Breast epithelium (tissue), 4 donors: ENCODE measurements around the gene MLC1. TPM values are rescaled to one million over a fixed set of nuclear protein-coding genes. Genes with fewer than 3 reads are reported as not detected.

ENCODE experiments used
- DNase-seq, 2 donors: peaks; one replicate each; pipeline ENCODE4 v3.0.0-alpha.2; 2019; ENCODE audit warnings: low spot score in 2 of 2
- H3K27ac ChIP-seq, 2 donors: fragments of 200-600 bp; sonication (generic) in 1 of 2; one replicate each; pipeline ENCODE4 v1.5.1; 2016 to 2019; ENCODE audit warnings: mild to moderate bottlenecking in 1 of 2
- H3K27me3 ChIP-seq, 2 donors: fragments of 200-600 bp; sonication (generic) in 1 of 2; one replicate each; pipeline versions ENCODE4 v1.5.1 to v1.6.0; 2017 to 2019; ENCODE audit warnings: control low read depth in 1 of 2, mild to moderate bottlenecking in 1 of 2
- H3K36me3 ChIP-seq: fragments of 200-600 bp; one replicate; pipeline ENCODE4 v1.5.1; 2019
- H3K4me1 ChIP-seq, 2 donors: fragments of 200-600 bp; sonication (generic); one replicate each; pipeline ENCODE4 v1.5.1; 2016 to 2019; ENCODE audit warnings: control low read depth in 1 of 2
- H3K4me3 ChIP-seq, 3 donors: fragments of 200-600 bp; sonication (generic); 1 replicate in 2 of 3; 2 replicates in 1 of 3; pipeline ENCODE4 v1.5.1; 2016 to 2019; ENCODE audit warnings: mild to moderate bottlenecking in 3 of 3, moderate library complexity in 2 of 3
- H3K9me3 ChIP-seq, 2 donors: fragments of 200-600 bp; sonication (generic) in 1 of 2; one replicate each; pipeline ENCODE4 v1.5.1; 2016 to 2019; ENCODE audit warnings: control low read depth in 1 of 2
- POLR2A ChIP-seq: fragments of 450-650 bp; IDR thresholded peaks from one replicate; pipeline ENCODE4 v1.6.1; 2016; ENCODE audit warnings: antibody characterized with exemption, mild to moderate bottlenecking, moderate library complexity
- POLR2AphosphoS5 ChIP-seq, 3 donors: sonication (generic); formaldehyde crosslinking; IDR thresholded peaks; one replicate each; pipeline ENCODE4 v1.6.1; 2017; ENCODE audit warnings: antibody characterized with exemption in 3 of 3
- intact Hi-C: fragments of 100-400 bp; cut with DNase I; formaldehyde crosslinking; loops from one replicate; pipeline ENCODE4 v1.15.1; 2023; ENCODE audit warnings: low total_unique reads
- total RNA-seq, 3 donors: library from RNA; depleted of rRNA; stranded (reverse); fragments of >200 nt; gene quantifications; one replicate each; pipeline ENCODE4 v1.1.0, GENCODE V29; 2016
- TF ChIP-seq, protein P1 (sequence below), 3 donors: fragments of 450-650 bp; IDR thresholded peaks; one replicate each; pipeline ENCODE4 v1.5.1; 2016 to 2017; ENCODE audit warnings: antibody characterized with exemption in 3 of 3, mild to moderate bottlenecking in 3 of 3, moderate library complexity in 3 of 3

The MLC1 gene
- total RNA-seq, 3 donors from 2014 or later, result 0.15 TPM; not detected in 2

DNA sequence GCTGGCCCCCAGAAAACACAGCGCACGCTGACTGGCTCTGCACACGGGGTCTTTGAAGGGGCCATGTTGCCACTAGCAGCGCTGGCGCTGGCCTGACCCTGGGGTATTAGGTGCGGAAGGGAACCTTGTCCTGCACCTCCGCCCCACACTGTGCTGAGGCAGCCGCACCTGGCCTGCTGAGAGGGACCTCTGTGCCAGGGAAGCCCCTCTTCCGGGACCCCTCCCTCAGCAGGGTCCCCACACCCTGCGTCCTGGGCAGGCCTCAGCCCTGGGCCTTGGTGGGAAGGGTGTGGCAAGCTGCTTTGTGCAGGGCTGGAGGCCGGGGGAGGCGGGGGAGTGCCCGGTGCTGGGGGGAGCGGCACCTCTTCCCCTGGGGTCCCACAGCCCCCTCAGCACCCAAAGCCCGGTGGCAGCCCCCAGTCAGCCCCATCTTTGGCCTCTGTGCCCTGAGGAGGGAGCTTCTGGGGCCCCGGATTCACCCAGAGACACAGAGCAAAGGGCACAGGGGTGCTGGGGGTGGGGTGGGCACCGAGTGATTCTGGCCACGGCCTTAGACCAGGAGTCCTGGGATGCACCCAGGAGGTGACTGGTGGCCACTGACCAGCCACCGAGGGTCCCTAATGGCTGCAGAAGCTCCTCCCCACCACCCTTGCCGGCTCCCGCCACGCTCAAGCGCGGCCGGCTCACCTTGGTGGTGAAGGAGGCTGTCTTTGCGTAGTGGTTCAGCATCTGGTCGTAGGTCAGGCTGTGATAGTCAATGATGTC, 38.6 kb downstream of the MLC1 start:
- no peak for DNase-seq
- H3K27me3 ChIP-seq, result peaks cover 0 to 32% of the 10 kb centered on the region in 2 donors
- H3K36me3 ChIP-seq, result no peaks in the 10 kb centered on the region
- H3K27ac ChIP-seq, result no peak overlapping the region
- TF ChIP-seq, protein P1, sequence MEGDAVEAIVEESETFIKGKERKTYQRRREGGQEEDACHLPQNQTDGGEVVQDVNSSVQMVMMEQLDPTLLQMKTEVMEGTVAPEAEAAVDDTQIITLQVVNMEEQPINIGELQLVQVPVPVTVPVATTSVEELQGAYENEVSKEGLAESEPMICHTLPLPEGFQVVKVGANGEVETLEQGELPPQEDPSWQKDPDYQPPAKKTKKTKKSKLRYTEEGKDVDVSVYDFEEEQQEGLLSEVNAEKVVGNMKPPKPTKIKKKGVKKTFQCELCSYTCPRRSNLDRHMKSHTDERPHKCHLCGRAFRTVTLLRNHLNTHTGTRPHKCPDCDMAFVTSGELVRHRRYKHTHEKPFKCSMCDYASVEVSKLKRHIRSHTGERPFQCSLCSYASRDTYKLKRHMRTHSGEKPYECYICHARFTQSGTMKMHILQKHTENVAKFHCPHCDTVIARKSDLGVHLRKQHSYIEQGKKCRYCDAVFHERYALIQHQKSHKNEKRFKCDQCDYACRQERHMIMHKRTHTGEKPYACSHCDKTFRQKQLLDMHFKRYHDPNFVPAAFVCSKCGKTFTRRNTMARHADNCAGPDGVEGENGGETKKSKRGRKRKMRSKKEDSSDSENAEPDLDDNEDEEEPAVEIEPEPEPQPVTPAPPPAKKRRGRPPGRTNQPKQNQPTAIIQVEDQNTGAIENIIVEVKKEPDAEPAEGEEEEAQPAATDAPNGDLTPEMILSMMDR (IDR thresholded peaks at IDR 0.05), result no peak
- TF ChIP-seq POLR2A (no peak), POLR2AphosphoS5 (IDR thresholded peaks at IDR 0.05) (no peak)
- no peaks in the 10 kb centered on the region for H3K4me1 ChIP-seq
- no peak overlapping the region for H3K4me3 ChIP-seq
- intact Hi-C loops, result no loop called here
- H3K9me3 ChIP-seq, result no peaks in the 10 kb centered on the region

DNA sequence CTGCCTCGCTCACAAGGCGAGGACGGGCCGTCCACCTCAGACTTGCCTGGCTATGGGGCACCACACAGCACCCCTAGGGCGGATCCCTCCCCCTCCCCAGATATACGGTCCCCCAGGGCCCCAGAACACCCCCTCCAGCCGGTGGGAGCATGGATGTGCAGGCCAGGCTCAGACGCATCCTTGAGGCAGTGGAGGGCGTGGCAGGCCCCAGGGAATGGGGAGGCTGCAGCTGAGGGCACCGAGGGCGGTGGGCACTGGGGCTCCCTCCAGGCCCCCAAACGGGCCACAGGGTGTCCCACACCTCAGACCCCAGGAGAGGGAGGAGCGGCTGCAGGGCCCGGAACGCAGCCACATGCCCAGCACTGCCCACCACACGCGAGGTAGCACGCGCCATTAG, 39.2 kb downstream of the MLC1 start:
- no peaks in the 10 kb centered on the region for H3K9me3 ChIP-seq
- H3K4me1 ChIP-seq, result no peaks in the 10 kb centered on the region
- H3K27me3 ChIP-seq, result peaks cover 0 to 32% of the 10 kb centered on the region in 2 donors
- no peaks in the 10 kb centered on the region for H3K36me3 ChIP-seq
- DNase-seq, result no peak
- H3K4me3 ChIP-seq, result no peak overlapping the region
- H3K27ac ChIP-seq, result no peak overlapping the region
- TF ChIP-seq POLR2A (no peak), POLR2AphosphoS5 (IDR thresholded peaks at IDR 0.05) (no peak)
- TF ChIP-seq, protein P1 (IDR thresholded peaks at IDR 0.05), result no peak
- intact Hi-C loops, result no loop called here

DNA sequence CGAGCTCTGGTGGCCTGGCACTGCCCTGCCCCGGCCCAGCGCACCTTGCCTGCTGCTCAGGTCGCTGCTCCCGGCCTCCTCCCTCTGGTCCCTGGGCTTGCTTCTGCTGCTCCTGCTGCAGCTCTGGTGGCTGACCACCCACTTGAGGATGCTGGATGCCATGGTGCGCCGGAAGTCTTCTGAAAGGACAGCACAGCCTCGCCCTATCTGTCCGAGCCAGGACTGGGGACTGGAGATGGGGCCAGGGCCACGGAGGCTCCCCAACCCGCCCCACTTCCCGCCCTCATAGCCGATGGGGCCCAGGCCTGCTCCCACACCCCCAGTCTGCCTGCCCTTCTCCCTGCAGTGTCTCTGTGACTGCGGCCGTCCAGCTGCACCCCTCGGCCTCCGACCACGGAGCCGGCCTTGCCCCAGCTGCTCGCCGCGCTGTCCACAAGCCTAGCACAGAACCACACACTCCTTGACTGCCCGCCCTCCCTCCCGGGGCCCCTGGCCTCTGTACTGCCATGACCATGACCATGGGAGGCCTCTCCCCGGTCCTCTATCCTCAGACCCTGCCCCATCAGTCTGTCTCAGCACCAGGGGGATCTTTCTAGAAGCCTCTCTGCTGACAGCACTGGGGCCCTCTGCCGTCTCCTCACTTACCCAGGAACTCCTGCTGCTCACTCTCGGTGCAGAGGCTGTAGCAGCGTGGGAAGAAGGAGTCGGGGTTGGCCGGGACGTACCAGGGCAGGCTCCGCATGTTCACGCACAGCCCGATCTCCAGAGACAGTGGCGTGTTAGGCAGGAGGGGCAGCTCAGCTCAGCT, 39.8 kb downstream of the MLC1 start:
- Histone ChIP-seq H3K9me3 (no peaks in the 10 kb centered on the region), H3K27me3 (peaks cover 0 to 32% of the 10 kb centered on the region in 2 donors), H3K4me1 (no peaks in the 10 kb centered on the region), H3K4me3 (no peak overlapping the region), H3K36me3 (no peaks in the 10 kb centered on the region), H3K27ac (no peak overlapping the region)
- intact Hi-C loops, result no loop called here
- DNase-seq, result no peak
- TF ChIP-seq, protein P1 (IDR thresholded peaks at IDR 0.05), result no peak
- no peak for TF ChIP-seq POLR2A
- no peak for TF ChIP-seq POLR2AphosphoS5 (IDR thresholded peaks at IDR 0.05)

DNA sequence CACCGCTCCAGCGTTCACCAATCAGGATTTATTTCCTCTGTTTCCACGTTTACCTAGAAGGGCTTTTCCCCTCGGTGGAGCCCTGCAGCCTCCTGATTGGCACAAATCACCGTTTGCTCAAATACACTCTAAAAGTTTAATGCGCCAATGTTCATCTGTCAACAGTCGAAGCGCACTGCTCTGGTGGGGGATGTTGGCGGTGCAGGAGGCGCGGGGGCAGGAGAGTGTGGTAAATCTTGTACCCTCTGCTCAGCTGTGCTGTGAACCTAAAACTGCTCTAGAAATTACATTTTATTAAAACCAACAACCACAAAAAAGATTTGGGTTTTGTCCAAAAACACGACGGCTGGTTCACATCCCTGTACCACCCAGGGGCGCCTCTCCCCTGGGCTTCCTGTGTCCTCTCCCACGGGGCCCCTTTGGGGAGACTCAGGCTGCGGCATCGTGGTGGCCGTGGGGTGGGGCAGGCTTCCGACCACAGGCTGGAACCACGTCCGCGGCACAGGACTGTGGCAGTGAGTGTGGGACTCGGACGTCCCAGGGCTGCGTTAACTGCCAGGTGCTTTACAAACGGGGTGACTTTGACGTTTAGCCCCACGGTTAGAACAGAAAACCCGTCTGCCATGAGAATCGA, 40.6 kb downstream of the MLC1 start:
- Histone ChIP-seq H3K4me3 (no peak overlapping the region), H3K27me3 (peaks cover 0 to 32% of the 10 kb centered on the region in 2 donors), H3K27ac (no peak overlapping the region), H3K4me1 (no peaks in the 10 kb centered on the region), H3K9me3 (peaks cover 0 to under 1% of the 10 kb centered on the region in 2 donors), H3K36me3 (no peaks in the 10 kb centered on the region)
- intact Hi-C loops, result no loop called here
- DNase-seq, result no peak
- TF ChIP-seq, protein P1 (IDR thresholded peaks at IDR 0.05), result no peak
